NCI-H526 treated with DMSO at 0.1 percent for 48 hours (cell line): ENCODE measurements around the gene SPATA12.

Experiments used
- DNase-seq: peaks from one replicate; lab custom pipeline; 2025; lab: John Stamatoyannopoulos, UW

The SPATA12 gene

DNA sequence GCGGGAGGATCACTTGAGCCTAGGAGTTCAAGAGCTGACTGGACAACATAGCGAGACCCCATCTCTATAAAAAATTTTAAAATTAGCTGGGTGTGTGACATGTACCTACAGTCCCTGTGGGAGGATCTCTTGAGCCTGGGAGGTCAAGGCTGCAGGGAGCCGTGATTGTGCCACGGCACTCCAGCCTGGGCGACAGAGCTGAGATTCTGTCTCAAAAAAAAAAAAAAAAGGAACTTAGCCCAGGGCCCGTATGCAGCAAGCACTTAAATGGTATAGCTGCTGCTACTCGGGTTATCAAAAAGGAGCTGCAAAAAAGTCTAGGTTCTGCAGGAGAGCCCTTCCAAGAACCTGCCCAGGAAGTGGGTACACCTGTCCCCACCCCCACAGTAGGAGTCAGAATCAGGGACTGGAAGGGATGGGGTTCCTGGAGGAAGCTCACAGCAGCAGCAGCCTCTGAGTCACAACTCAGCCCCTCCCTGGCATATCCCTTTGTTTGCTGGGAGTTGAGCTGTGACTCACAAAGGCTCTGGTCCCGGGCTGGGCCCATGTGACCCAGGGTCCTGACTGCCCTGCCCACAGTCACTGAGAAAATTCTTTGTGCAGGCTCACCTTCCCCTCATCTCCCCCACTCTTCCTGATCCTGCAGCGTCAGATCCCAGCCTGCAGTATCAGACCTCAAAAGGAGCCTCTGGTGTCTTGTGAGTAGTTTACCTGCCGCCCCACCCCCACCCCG is at the start of gene SPATA12:
SPATA12 (plus strand) TSS at position 576 of the 733 bp plus-strand sequence. CDS start 13,031 bp downstream, outside the sequence.
- no peak for DNase-seq

DNA sequence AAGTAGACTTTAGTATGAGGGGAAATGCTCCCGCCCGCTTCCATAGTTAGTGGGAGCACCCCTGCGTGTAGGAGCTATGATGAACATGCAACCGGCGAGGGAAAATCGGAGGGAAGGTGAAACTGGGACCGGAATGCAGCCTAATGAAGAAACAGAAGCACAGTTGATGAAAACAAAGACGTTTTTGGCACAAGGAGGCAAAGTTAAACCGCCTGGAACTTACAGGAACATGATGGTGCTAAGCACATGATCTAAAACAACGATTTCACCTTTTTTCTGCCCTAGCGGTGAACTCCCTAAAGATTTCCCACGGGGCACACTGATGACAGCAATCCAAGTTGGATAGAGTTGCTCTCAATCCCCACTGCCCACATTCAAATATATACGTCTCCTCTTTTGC is 49.4 kb upstream of the SPATA12 start:
- no peak for DNase-seq

DNA sequence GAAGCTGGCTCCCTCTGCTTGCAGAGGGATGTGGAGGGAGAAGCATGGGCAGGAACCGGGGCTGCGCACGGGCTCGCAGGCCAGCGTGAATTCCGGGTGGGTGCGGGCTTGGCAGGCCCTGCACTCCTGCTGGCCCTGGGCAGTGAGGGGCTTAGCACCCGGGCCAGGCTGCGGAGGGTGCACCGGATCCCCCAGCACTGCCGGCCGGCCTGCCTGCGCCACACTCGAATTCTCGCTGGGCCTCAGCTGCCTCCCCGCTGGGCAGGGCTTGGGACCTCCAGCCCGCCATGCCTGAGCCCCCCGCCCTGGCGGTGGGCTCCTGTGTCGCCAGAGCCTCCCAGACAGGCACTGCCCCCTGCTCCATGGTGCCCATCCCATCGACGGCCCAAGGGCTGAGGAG is 47.6 kb upstream of the SPATA12 start:
- no peak for DNase-seq

GRCh38 chr3:57015350-57015729 is 45.1 kb upstream of the SPATA12 start:
- DNase-seq: no peak

DNA sequence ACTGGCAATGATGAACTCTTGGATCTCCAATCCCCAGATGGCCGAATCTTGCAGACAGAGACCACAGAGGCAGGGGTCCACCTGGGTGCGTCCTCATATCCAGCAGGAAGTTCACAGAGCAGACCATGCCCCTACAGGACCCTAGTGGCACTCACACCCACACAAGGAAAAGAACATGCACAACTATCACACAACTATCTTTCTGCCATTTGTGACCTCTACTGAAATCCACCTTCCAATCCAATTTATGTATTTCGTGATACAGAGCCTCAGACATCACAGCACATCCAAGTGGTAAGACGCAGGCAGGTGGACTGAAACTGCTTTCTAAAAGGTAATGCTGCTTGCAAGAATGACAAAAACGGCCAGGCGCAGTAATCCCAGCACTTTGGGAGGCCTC is 44.6 kb upstream of the SPATA12 start:
- DNase-seq: no peak

GRCh38 chr3:57017459-57017845 is 43.0 kb upstream of the SPATA12 start:
- DNase-seq: no peak

DNA sequence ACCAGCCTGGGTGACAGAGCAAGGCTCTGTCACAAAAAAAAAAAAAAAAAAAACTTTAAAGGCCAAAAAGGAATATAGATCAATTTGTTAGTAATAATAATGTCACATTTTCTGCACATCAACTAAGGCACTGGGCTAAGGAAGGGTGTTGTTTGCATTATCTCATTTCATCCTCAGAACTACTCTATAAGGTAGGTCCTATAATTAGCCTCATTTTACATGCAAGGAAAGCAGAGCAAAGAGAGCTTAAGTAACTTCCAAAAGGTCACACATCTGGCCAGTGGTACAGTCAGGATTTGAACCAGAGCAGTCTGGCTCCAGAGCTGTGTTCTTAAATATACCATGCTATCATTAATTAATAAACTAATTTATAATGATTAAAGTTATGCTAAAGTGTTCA is 42.2 kb upstream of the SPATA12 start:
- DNase-seq: no peak

DNA sequence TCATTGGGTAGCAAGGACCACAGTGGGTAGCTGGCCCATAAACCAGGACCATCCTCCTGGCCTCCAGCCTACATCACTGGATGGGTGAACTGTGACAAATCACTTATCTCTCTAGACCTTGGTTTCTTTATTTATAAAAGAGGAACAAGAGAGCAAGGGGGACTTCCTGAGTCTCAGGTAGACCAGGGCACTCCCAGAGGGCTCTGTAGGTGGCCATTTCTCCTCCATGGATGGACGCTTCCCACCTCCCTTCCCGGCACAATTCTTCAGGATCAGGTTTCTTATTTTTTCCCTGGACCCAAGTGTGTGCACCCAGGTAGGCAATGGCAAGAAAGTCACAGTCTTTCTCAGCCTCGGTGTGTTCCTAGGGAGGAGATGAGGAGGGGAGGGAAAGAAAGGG is 41.4 kb upstream of the SPATA12 start:
- DNase-seq: no peak

DNA sequence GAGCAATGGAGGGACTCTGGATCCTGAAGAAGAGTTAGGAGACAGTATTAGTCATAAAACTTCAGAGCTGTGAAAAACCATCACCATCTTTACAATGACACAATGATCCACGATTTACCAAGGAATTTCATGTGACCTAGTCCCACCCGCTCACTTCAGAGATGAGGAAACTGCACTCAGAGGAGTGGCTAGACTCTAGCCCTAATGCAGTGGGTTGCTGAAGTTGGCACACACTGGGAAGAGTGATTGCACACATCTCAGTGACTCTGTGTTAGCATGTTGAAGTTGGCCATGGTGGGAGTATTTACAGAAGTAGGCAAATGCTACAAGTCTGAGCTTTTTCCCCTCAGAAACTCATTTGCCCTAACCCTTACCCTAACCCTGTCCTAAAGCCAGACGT is 35.2 kb upstream of the SPATA12 start:
- no peak for DNase-seq

GRCh38 chr3:57026944-57027343 is 33.5 kb upstream of the SPATA12 start:
- DNase-seq: no peak

DNA sequence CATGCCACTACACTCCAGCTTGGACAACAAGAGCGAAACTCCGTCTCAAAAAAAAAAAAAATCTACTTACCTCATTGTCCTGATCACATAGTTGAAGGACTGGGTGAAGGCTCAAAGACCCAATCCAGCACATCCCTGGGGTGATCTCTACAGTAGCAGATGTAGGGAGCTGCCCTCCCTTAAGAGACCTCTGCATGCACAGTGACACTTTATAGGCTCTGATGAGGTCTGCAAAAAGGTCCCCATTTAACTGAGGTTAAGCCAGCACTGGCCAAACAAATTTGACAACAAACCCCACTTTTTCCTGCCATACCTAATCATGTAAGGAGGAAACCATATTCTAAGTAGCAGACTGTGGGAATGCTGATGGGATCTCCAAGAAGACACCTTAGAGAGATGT is 31.1 kb upstream of the SPATA12 start:
- DNase-seq: no peak

DNA sequence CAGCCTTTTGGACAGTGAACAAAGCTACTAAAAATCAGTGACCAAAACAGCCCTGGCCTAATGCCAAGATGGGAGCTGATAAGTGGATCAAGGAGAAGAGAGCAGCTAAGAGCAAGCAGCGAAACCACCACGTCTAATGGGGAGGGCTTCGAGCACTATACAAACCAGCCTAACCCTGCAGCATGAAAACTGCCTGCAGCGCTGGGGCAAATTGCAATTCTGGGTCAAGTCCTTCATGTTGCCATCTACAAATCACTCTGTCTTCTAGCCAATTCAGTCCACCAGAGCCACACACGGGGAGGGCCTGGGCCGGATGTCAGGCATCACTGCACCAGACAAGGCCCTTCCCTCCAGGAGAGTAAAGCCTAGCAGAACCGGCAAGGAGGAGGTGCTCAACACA is 30.5 kb upstream of the SPATA12 start:
- peak; percentile 46 for DNase-seq

DNA sequence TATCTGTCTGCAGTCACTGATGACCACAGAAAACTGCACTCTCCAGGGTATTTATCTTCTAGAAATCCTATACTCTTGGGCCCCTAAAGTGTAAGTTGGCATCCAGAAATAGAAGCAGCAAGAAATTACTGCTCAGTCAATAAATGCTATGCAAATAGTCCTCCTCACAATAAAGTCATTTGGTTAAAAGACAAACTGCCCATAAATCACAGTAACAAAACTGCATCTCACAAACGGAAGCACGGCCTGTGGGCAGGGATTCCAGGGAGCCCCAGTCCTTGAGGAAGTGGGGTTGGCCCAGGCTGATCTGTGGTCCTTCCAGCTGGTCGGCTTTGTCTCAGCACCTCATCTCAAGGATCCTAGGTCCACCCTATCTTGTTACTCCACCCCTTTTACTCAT is 29.7 kb upstream of the SPATA12 start:
- DNase-seq: peak; percentile 89

GRCh38 chr3:57031631-57032541 is 28.6 kb upstream of the SPATA12 start:
- DNase-seq: no peak

DNA sequence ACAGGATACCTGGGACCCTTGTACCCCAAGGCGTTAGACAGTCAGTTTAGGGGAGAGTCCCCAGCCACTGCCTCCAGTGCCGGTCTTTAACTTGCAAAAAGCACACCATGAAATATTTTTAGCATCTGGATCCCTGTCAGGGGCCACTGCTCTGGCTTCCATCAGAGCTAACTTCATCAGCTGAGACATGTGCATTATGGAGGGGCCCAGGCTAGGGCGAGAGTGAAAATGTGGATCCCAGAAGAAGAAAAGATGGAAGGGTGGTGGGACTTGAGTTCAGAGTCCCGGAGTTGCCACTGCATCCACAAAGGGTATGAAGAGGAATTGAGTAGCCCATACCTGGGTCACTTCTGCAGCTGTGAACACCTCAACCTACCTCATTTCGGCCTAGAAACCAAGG is 23.5 kb upstream of the SPATA12 start:
- no peak for DNase-seq

DNA sequence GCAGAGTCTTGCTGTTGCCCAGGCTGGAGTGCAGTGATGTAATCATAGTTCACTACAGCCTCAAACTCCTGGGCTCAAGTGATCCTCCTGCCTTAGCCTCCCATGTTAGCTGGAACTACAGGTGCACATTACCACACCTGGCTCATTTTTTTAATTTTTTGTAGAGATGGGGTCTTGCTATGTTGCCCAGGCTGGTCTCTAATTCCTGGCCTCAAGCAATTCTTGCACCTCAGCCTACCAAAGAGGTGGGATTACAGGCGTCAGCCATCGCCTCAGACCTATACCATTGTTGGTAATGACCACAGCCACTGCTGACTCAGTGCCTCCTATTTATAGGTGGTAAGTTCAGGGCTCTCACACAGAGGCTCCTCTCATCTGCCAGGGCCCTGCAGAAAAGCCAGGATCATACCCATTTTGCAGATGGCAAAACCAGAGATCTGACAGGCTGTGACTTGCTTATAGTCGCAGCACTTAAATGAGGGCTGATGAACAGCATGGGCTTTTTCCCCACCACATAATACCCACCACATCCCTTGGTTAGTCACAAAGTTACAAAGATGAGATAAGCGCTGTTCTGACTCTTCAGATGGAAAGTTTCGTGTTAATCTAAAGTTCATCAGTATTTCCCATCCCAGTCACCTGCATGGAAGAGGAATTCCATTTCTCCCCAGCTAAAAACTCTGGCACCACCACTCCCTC is 21.8 kb upstream of the SPATA12 start:
- DNase-seq: no peak

GRCh38 chr3:57041674-57042073 is 18.8 kb upstream of the SPATA12 start:
- no peak for DNase-seq

DNA sequence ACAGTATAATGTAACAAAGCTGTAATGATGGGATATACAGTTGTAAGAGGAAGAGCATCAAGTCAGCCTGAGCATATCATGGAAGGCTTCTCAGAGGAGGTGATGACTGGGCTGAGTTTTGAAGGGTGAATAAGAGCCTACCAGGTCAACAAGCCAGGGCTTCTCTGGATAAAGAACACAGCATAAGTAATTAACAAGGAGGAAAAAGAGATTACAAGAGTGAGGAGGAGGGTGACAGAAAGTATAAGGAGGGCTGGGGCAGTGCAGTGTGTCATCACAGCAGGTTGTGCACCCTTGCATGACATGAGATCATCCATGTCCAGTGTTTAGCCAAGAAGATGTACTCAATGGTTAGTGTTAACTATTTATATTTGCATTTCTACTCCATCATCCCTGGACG is 16.9 kb upstream of the SPATA12 start:
- no peak for DNase-seq

DNA sequence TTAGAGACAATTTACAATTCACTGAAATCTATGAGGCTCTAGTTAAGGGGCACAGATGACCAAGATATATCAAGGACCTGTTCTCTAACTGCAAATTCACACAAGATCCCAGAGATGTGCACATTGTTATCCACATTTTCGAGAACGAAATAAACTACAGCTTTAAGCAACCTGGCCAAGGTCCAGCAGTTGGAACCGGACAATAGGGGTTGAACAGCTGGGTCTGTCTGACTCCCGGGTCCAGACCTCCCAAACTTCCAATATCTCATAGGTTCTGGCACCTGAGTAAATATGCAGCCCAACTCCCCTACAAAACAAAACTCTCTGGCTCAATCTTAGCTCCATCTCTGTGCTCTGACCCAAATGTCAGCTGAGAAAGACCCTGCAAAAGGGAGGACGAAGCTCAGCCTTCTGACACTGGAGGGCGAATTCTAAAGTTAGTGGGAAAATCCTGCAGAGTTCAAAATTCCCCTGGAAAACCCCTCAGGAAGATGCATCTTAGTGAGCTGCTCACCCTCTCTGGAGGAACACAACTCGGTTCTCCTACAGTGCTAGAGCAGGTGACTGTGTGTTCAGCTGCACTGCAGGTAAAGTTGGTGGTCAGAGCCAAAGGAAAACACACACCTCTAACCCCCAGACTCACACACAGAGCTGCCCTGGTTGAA is 14.2 kb upstream of the SPATA12 start:
- DNase-seq: no peak

GRCh38 chr3:57048052-57048671 is 12.3 kb upstream of the SPATA12 start:
- DNase-seq: no peak

GRCh38 chr3:57048728-57049127 is 11.7 kb upstream of the SPATA12 start:
- no peak for DNase-seq

- no peak for DNase-seq
These were observed 7.8 kb upstream of the SPATA12 start for GRCh38 chr3:57052662-57053061.
